Fibroblast of the conjunctiva (primary cell): ENCODE measurements around the gene ADH6.
A peak's percentile ranks its signal among the peaks of the same experiment; 100 is the strongest.
"Not testable (repeated sequence)": the region's sequence is repeated elsewhere in the genome, so short reads cannot be mapped to it uniquely, and the experiment has no call there.

Experiments used
- DNase-seq: peaks from one replicate; pipeline ENCODE4 v3.0.0-alpha.2; 2010; ENCODE audit warnings: low read depth

The ADH6 gene

GRCh38 chr4:99219072-99219471, at the start of gene ADH6:
ADH6 (minus strand) TSS chr4:99219246; CDS start chr4:99219152, 94 bp downstream.
- DNase-seq: no peak

GRCh38 chr4:99264927-99265326, 45.9 kb upstream of the ADH6 start:
- no peak for DNase-seq

- no peak for DNase-seq
These were observed 33.7 kb upstream of the ADH6 start for GRCh38 chr4:99252746-99253145.

GRCh38 chr4:99248714-99249113, 29.7 kb upstream of the ADH6 start:
- DNase-seq: no peak

- DNase-seq: no peak
These were observed 16.9 kb upstream of the ADH6 start for GRCh38 chr4:99235955-99236354.

- no peak for DNase-seq
These were observed 15.4 kb upstream of the ADH6 start for GRCh38 chr4:99234331-99235010.

GRCh38 chr4:99233397-99233796, 14.4 kb upstream of the ADH6 start:
- not testable (repeated sequence) for DNase-seq

GRCh38 chr4:99228706-99229105, 9.7 kb upstream of the ADH6 start:
- DNase-seq: not testable (repeated sequence)

GRCh38 chr4:99227646-99228045, 8.6 kb upstream of the ADH6 start:
- DNase-seq: not testable (repeated sequence)

- DNase-seq: peak; percentile 31
These were observed 2.9 kb upstream of the ADH6 start for GRCh38 chr4:99221980-99222379.

- no peak for DNase-seq
These were observed 433 bp upstream of the ADH6 start for GRCh38 chr4:99219479-99219878.

- no peak for DNase-seq
These were observed 3.5 kb downstream of the ADH6 start for GRCh38 chr4:99215521-99215920.

- no peak for DNase-seq
These were observed 8.3 kb downstream of the ADH6 start for GRCh38 chr4:99210789-99211188.

- no peak for DNase-seq
These were observed 9.4 kb downstream of the ADH6 start for GRCh38 chr4:99209671-99210070.

- DNase-seq: no peak
These were observed 10.3 kb downstream of the ADH6 start for GRCh38 chr4:99208719-99209075.

GRCh38 chr4:99207911-99208718, 10.9 kb downstream of the ADH6 start:
- DNase-seq: no peak

- DNase-seq: no peak
These were observed 11.8 kb downstream of the ADH6 start for GRCh38 chr4:99207069-99207743.

- DNase-seq: peak; percentile 76
These were observed 13.7 kb downstream of the ADH6 start for GRCh38 chr4:99205153-99205979.

- peak; percentile 36 for DNase-seq
These were observed 16.5 kb downstream of the ADH6 start for GRCh38 chr4:99202536-99202935.

GRCh38 chr4:99202094-99202493, 17.0 kb downstream of the ADH6 start:
- no peak for DNase-seq

GRCh38 chr4:99201690-99202089, 17.4 kb downstream of the ADH6 start:
- peak; percentile 63 for DNase-seq

- DNase-seq: no peak
These were observed 18.9 kb downstream of the ADH6 start for GRCh38 chr4:99200138-99200537.
